NCI-H128 (cell line): ENCODE results near the gene BRMS1.
"Not testable (repeated sequence)": the region's sequence is repeated elsewhere in the genome, so short reads cannot be mapped to it uniquely, and the experiment has no call there.

Source experiments
- DNase-seq: peaks from one replicate; lab custom pipeline; 2025; ENCODE audit not compliant: unreplicated experiment; lab: John Stamatoyannopoulos, UW

Gene BRMS1

DNA sequence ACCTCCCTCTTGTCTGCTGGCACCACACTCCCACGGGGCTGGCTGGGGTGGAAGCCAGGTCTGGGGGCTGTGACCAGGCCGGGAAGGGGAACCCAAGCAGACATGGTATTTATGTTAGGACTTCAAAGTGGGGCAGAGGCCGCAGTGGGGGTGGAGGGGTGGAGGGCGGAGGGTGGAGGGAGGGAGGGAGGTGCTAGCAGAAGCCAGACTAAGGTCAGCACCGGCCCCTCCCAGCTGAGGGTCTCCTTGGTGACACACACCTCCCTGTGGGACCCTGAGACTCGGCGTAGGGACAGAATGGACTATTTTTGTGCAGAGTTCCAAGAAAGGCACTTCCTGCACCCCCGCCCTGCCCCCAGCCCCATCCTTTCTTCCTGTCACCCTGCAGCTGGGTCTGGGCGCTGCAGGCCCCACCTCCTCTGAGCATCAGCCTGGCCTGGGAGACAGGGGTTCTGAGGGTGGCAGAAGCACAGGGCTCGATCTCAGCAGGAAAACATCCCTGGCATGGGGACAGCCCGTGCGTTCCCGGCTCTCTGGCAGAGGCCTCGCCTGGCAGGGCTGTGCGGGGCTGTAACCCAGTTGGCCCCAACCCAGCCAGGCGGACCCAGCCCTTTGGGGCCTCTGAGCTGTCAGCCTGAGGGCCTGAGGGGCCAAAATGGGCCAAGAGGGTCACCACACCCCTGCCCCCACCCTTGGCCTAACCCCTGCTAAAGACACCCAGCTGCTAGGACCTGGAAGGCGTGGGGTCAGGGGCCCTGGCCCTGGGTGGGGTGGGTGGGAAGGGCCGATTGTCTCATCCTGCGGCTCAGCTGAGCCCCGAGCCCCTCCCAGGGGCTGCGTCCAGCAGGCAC lies 18.4 kb downstream of the BRMS1 start:
- no peak for DNase-seq

DNA sequence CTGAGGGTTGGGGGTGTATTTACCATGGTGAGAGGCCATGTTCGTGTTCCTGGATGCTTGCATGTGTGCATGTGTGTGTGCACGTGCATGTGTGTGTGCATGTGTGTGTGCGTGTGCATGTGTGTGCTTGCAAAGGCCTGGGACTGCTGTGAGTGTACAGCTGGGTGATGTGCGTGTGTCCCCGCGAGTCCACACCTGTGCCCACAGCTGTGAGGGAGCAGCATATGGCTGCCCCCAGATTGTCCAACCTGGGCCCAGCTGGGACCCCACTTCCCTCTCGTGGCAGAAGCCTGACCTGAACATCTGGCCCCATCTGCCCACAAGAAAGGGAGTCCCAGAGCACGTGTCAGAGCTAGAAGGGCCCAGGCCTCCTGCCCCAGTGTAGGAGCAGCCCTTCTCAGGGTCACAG lies 19.6 kb downstream of the BRMS1 start:
- no peak for DNase-seq

DNA sequence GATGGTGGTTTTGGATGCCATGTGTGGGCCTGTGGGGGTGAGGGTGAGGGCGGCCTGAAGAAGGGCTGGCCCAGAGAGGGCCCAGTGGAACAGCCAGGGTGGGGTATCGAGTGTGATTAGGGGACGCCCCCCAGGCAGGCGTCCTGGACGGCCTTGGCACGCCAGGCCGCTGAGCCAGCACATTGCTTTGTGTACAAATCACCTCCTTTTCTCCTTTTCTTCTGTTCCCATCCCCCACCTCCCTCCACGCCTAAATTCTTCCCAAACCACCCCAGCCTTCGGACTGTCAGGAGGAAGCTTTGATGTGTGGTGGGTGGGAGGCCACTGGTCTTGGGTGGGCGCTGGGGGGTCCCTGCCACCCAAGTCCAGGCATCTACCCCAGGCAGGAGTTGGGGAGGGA lies 20.2 kb downstream of the BRMS1 start:
- no peak for DNase-seq

DNA sequence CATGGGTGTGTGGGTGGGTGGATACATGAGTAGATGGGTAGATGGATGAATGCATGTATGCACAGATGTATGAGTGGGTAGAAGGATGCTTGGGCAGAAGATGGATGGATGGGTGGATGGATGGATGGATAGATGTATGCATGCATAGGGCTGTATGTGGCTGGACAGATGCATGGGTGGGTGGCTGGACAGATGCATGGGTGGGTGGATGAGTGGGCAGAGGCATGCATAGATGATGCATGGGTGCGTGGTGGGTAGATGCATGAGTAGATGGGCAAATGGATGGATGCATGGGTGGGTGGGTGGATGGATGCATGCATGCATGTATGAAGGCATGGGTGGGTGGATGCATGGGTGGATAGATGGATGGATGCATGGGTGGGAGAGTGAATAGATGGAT lies 21.2 kb downstream of the BRMS1 start:
- no peak for DNase-seq

DNA sequence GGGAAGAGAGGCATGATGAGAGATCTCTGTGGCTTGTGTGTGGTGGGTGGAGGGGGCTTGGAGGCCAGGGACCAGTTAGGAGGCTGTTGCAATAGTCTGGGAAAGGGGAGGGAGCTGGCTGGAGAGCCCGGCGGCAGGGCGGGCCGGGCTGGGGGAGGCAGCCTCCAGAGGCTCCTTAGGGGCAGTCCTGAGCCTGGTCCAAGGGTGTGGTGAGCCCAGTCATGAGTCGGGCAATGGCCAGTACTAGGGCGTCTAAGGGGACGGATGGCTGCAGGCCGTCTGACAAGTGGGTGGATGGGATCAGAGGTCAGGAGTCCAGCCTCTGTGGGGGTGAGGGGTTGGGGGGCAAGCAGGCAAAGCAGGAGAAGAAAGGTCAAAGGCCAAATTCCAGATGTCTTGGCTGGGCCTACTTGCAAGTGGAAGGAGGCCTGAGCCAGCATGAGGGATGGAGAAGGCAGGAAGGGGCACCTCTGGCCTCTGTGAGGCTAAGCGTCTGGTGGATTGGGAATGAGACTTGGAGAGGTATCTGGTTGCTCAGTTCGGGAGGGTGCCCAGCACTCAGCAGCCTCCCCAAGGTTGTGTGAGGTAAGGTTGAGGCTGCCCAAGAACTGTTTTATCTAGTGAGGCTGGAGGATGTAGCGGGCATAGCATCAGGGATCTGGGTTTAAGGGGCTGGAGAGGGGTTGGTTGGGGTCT lies 22.0 kb downstream of the BRMS1 start:
- DNase-seq: no peak

DNA sequence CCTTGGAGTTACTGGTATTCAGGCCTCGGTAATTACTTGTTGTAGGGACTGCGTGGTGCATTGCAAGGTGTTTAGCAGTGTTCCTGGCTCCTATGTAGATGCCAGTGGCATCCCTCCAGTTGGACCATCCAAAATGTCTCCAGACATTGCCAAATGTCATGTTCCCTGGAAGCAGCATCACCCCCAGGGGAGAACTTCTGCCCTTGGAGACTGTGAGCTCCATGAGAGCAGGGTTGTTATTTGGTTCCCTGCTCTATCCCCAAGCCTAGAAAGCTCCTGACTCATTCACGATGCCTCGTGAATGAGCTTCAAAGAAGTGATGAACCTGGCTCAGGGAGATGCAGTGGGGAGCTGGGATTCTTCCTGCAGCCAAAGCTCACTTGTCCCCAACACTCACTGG lies 23.3 kb downstream of the BRMS1 start:
- DNase-seq: no peak

DNA sequence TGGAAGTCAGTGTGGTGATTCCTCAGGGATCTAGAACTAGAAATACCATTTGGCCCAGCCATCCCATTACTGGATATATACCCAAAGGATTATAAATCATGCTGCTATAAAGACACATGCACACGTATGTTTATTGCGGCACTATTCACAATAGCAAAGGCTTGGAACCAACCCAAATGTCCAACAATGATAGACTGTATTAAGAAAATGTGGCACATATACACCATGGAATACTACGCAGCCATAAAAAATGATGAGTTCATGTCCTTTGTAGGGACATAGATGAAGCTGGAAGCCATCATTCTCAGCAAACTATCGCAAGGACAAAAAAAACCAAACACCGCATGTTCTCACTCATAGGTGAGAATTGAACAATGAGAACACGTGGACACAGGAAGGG lies 24.2 kb downstream of the BRMS1 start:
- DNase-seq: not testable (repeated sequence)

DNA sequence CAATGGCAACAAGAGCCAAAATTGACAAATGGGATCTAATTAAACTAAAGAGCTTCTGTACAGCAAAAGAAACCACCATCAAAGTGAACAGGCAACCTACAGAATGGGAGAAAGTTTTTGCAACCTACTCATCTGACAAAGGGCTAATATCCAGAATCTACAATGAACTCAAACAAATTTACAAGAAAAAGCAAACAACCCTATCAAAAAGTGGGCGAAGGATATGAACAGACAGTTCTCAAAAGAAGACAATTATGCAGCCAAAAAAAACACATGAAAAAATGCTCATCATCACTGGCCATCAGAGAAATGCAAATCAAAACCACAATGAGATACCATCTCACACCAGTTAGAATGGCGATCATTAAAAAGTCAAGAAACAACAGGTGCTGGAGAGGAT lies 24.6 kb downstream of the BRMS1 start:
- DNase-seq: not testable (repeated sequence)

DNA sequence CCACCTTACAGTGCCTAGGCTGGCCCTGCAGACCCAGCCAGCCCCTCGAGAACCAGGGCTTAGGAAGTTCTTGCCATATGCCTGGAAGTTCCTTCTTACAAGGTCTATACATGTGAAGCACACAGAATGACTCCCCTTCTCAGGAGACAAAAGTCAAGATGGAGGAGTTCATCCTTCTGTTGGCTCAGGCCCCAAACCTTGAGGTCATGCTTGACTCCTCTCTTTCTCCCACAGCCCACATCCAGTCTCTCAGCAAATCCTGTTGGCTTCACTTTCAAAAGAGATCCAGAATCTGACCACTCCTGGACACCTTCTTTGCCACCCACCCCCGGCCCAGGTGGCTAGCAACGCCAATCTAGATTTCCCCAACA lies 26.3 kb downstream of the BRMS1 start:
- DNase-seq: no peak

DNA sequence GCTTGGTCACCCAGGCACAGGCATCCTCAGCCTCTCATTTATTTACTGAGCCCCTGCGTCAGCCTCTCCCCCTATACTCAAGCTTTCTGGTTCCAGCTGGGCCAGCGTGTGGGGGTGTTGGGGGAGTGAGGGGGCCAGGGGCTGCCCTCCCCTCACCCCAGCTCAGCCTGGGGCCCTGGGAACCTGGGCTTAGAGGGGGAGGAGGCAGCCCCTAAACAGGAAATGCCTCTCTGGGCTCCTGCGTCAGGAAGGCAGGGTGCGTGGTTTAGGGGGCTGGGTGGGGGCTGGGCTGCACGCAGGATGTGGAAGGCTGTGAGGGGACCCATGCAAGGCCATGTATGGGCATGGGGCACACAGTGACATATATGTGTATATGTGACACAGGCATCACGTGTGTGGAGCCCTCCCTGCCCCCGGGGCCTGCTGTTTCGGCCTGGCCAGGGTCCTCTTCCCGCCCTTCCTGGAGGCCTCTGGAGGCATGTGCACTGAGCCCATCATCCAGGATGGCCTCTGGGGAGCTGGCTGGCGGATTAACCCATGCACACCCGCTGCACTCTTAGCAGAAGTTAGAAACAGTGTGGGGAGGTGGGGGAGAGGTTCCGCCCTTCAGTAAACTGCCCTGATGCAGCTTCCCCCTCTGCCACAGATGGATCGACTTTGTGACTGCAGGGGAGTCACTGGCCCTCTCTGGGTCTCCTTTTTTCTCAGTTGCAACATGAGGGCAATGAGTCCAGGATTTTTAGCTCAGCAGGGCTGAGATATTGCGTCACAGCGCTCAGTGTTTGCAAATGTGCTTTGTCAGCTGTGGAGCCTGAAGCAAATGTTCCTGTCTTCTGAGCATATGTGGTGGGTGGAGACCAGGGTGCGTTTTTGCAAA lies 26.9 kb downstream of the BRMS1 start:
- no peak for DNase-seq

DNA sequence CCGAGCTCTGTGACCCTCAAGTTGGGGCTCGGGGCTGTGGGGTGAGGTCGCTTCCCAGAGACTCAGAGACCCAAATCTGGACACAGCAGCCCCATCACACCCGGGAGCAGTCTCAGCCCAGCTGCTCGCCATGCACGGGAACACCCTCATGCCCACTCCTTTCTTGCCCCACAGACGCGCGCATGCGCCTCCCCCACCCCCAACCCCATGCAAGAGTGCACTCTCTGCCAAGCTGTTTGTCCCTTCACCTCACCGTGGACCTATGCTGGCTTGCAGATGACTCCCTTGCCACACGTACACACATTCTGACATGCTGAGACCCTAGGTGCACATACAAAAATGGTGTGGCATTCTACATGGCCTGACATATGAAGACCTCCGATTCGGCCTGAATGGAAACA lies 27.6 kb downstream of the BRMS1 start:
- DNase-seq: no peak

DNA sequence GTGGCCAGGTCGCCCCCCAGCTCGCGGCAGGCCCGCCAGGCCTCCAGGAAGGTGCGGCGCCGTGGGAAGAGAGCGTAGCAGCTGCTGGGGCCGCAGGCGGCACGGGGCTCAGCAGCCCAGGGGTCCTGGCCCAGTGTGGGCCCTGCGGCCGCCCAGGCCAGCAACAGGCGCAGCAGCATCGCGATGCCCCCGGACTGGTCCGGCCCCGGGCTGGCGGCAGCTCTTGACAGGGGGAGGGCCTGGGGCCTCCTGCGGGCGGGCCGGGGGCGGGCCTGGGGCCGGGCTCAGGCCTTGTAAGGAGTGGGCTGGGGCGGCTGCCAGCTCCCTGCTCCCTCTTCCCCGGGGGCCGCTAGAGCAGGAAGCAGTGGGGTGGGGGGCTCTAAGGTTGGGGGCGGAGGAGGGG lies 28.1 kb downstream of the BRMS1 start, which contains the start of gene CD248:
TSS of gene CD248 (minus strand) at position 196 of the 403 bp plus-strand sequence. CDS start at position 179, 17 bp downstream.
- DNase-seq: no peak

DNA sequence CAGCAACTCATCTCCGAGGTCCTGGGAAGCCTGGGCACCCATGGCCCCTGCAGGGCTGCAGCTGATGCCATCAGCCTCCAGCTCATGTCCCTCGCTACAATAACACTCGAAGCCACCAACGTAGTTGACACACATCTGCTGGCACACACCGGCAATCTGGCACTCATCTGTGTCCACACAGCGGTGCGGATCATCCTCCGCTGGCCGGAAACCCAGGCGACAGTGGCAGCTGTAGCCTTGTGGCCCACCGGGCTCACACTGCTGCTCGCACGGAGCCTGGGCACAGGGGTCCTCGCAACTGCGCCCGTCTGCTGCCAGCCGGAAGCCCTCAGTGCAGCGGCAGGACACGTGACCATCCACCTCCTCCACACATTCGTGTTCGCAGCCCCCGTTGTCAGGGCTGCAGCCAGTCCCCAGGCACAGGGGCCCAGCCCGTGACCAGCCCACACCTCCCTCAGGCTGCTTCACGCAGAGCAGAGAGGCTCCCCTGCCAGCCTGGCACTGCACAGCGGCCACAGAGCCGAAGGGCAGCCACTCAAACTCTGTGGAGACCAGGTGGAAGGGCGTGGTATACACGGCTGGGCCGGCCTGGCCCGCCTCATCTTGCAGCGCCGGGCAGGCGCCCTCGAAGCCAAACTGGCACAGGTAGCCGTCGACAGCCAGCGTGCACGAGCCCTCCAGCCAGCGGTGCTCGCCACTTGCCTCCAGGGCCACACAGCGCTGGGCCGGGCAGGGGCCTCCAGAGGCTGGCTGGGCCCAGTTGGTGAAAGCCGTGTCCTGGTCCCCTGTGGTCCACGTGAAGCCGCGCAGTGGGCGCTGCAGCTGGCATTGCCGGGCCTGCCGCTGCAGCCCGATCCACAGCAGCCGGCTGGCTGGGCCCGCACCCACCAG lies 28.7 kb downstream of the BRMS1 start:
- no peak for DNase-seq

DNA sequence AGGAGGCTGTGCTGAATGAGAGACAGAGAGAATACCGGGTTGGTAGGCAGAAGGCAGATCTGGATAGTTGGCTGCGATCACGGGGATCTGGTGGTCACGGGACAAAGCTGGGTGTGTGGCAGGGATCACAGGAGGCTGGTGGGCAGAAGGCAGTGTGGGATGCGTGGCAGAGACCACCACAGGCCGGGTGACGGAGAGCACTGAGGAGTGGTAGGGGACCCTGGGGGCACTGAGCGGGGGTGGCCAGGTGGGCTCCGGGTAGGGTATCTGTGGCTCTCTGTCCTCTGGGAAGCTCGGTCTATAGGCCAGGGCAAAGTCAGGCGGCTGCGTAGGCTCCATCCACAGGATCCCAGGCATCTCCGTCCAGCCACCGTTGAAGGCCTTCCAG lies 29.4 kb downstream of the BRMS1 start:
- DNase-seq: no peak

DNA sequence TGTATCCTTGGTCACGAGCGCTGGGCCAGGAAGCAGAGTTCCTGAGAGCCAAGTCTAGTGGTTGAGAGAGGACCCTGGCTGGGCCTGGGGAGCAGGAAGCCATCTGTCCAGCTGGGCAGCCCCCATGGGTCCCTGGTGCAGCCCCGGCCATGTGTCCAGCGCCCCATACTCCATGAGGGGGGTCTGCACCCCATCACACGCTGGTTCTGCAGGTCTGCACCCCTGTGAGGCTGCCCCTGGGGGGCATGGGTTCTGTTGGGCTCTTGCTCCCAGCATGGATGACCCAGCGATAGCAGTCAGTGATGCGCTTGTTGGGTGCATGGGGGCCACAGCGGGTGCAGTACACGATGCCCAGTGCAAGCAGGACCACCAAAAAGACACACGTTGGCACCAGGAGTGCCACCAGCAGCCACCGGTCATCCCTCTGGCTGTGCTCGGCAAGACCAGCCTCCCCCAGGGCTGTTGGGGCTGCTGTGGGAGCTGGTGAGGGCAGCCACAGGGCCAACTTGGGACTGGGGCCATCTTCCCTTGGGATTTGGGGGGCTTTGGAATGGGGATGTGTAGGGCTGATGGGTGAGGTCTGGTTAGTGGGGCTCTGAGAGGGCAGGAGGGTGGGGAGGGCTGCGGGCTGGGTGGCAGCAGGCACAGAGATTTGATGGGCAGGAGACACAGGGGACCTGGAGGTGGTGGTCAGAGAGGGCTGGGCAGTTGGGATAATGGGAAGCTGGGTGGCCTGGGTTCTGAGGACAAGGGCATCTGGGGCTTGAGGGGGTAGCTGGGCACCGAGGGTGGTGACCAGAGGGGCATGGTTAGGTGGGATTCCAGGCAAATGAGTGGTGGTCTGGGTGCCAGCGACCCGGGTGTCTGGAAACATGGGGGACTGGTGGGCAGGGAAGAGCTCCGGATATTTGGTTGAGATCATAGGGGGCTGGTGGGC lies 30.1 kb downstream of the BRMS1 start:
- no peak for DNase-seq

DNA sequence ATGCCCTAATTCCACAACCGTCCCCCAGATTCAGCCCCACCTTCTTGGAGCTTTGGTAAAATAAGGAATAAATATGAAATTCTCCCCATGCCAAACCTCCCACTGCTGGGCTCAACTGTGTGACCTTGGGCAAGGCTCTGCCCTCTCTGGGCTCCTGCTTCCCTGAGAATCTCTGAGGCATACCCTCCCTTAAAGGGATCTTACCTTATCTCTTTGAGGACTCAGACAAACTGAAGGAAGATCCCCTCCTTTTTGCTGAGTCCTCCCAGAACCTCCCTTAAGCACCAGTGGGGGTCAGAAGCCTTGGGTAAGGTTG lies 30.8 kb downstream of the BRMS1 start:
- no peak for DNase-seq

DNA sequence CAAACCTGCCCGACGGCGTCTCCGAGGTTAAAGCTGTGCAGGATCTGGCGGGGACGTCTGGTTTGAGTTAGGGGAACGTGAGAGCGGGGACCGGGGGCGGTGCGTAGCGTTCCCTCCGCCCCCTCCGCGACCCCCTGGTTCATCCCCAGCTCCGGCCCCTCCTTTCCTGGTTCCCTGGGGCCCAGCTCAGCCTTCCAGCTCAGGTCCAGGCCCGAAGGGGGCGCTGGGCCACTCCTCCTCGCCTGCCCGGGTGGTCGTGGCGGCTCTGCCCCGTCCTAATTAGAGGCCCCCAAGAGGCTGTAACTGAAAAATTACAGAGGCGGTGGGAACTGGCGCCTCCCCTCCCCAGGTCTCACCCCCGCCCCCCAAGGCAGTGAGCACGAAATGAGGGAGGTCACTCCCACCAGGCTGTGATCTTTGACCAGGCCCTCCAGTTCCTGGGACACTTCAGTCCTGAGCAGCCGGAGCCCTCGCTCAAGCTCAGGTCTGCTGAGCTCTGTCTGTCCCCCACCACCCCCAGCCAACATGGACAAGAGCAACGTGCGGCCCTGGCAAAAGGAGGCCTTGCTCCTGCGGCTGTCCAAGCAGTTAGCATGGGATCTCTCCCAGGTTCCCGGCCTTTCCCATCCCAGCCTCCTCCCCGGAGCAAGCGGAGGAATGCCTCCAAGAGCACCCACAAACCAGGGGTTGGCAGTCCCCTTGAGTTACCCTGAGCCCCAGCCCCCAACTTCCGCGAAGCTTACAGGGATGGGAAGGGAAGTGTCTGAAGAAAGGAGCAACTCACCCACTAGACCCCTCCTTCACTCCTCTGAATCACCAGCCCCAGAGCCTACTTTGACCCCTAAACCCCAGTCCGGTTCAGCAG lies 31.4 kb downstream of the BRMS1 start:
- DNase-seq: no peak

DNA sequence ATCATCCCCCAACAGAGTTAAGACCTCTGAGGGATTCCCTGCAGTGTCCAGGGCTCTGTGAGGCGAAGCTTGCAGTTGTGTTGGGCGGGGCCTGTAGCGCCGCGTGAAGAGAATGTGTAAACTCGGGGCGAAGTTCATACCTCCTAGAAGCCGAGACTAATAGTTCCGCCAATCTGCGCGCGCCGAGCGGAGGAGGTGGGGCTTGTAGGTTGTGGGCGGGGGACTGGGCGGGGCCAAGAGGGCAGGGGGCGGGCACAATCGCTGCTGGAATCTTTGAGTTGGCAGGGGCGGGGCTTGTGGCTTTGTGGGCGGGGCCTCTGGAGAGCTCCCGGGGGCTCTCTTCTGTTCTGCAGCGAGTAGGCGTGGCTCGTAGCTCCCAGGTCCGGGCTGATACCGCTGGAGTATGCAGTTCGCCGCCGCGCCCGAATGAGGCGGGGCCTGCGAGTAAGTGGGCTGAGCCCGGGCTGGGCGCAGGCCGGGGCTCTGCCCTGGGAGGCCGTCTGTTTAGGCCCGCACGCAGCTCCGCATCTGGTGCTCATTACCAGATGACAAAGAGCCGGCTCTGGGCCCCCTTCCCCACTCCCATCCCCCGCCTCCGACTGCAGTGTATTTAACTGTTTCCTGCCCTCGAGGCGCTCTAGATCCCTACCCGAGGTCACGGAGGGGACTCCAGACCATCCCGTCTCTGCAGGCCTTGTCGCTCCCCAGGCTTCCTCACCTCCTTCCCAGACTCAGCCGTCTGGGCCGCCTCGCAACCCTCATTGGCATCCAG lies 32.2 kb downstream of the BRMS1 start:
- peak; percentile 88 for DNase-seq
